UCSD-AML1 (cell line): ENCODE measurements around the gene ITCH.
"Not testable (repeated sequence)": the region's sequence is repeated elsewhere in the genome, so short reads cannot be mapped to it uniquely, and the experiment has no call there.

Source experiments
- DNase-seq: peaks from one replicate; lab custom pipeline; 2025; ENCODE audit not compliant: unreplicated experiment; lab: John Stamatoyannopoulos, UW

Gene ITCH

DNA sequence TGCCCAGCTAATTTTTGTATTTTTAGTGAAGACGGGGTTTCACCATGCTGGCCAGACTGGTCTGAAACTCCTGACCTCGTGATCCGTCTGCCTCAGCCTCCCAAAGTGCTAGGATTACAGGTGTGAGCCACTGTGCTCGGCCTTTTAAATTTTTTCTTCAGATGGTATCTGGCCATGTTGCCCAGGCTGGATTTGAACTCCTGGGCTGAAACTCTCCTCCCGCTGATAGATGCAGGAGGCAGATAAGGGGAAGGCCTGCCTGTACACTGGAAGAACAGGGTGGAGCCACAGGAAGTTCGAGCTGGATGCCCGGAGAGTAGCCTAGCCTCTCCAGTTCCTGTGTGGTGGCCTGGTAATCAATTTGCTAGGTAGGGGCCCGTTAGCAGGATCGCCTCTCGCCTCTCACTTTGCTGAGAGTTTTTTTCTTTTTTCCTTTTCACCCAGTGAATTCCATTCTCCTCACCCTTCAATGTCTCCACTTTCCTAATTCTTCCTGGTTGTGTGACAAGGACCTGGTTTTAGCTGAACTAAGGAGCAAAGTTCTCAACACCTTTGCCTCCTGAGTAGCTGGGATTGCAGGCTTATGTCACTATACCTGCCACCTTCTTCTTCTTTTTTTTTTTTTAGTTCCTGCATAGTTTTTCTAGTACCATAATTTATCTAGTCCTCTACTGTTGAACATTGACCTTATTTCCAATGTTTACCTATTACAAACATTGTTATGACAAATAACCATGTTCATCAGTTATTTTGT, 19.4 kb upstream of the ITCH start:
- DNase-seq, result no peak

DNA sequence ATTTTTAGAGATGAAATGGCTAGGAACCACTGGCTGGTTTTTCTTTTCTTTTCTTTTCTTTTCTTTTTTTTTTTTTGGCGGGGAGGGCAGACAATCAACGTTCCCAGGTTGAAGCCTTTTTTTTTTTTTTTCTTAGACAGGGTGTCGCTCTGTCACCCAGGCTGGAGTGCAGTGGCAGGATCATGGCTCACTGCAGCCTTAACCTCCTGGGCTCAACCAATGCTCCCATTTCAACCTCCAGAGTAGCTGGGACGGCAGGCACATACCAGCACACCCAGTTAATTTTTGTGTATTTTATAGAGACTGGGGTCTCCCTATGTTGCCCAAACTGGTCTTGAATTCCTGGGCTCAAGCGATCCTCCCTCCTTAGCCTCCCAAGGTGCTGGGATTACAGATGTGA, 18.8 kb upstream of the ITCH start:
- no peak for DNase-seq

DNA sequence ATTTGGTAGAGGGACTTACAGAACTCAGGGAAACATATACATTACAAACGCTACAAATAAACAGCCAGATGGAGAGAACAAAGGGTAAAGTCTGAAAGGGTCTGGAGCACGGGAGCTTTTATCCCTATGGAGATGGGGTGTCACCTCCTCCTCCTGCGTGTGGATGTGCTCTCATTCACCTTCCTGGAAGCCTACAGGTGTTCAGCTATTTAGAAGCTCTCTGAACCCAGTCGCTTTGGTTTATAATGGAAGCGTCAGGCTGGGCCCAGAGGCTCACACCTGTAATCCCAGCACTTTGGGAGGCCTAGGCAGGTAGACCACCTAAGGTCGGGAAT, 17.7 kb upstream of the ITCH start:
- DNase-seq, result no peak

DNA sequence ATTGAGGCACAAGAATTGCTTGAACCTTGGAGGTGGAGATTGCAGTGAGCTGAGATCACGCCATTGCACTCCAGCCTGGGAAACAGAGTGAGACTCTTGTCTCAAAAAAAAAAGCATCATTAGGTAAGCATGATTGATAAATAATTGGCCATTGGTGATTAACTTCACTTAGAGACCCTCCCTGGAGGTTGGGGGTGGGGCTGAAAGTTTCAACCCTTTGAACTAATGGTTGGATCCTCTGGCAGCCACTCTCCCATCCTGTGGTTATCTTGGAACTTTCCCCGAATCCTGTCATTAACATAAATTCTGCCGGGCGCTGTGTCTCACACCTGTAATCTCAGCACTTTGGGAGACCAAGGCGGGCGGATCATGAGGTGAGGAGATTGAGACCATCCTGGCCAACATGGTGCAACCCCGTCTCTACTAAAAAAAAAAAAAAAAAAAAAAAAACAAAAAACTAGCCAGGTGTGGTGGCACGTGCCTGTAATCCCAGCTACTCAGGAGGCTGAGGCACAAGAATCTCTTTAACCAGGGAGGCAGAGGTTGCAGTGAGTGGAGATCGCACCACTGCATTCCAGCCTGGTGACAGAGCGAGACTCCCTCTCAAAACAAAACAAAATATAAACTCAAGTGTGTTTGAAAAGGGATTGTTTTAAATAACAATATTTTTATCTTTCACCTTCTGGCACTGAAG, 17.1 kb upstream of the ITCH start:
- DNase-seq, result not testable (repeated sequence)

DNA sequence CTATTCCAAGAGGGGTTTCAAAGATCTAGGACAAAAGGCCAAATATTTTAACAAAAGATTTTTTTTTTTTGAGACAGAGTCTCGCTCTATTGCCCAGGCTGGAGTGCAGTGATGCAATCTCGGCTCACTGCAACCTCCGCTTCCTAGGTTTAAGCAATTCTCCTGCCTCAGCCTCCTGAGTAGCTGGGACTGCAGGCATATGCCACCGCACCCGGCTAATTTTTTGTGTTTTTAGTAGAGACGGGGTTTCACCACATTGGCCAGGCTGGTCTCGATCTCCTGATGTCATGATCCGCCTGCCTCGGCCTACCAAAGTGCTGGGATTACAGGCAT, 16.6 kb upstream of the ITCH start:
- DNase-seq, result not testable (repeated sequence)

DNA sequence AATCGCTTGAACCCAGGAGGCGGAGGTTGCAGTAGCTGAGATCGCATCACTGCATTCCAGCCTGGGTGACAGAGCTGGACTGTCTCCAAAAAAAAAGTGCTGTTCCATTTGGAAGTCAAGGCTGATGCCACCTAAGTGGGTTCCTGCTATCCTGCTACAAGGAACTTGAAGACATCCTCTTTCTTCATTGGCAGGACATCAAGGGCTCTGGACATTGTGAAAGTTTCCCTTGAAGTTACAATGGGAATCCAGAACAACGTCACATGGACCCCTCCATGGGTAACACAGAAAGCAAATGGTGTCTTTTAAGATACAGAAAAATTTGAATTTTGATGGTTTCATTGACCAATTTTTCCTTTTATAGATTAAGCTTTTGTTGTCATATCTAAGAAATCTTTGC, 15.5 kb upstream of the ITCH start:
- no peak for DNase-seq

DNA sequence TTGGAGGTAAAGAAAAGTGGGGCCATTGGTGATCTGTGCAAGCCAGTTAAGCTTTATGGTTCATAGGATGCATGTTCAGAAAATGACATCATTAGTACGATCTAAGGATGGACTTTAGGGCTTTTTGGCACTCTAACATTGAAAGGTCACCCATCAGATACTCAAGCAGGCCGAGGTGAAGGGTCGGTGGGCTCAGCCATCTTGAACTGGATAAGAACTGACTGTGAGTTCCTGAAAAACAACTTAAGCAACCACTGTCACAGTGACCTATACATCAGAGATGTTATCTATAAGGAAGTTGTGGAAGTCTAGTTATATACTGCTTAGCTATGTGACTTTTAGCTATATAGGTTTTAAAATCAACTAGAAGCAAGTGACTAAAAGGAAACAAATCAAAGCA, 13.0 kb upstream of the ITCH start:
- DNase-seq, result no peak

DNA sequence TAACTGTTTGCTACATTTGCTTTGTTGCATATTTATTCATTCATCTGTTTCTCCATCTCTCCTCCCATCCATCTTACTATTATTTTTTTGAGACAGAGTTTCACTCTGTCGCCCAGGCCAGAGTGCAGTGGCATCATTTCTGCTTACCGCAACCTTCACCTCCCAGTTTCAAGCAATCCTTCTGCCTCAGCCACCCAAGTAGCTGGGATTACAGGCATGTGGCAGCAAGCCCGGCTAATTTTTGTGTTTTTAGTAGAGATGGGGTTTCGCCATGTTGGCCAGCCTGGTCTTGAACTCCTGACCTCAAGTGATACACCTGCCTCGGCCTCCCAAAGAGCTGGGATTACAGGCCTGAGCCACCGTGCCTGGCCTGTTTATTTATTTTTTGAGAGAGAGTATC, 9.6 kb upstream of the ITCH start:
- DNase-seq, result not testable (repeated sequence)

DNA sequence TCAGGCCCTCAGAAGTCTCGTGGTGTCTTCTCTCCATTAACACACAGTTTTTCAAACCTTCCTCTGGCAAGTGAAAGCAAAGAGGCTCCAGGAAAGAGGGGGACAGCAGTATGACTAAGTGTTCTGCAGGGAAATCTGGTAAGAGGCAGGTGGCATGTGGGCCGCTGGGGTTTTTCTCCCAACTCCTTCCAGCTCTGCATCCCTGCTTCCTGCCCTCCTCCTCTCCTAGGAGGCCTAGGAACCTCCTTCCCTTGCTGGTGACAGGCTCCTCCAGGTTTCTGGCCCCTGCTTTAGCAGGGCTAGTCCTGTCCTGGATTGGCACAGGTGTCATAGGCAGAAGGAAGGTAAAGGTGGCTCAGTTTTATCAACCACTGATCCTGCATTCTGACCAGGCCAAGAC, 7.6 kb upstream of the ITCH start:
- no peak for DNase-seq

DNA sequence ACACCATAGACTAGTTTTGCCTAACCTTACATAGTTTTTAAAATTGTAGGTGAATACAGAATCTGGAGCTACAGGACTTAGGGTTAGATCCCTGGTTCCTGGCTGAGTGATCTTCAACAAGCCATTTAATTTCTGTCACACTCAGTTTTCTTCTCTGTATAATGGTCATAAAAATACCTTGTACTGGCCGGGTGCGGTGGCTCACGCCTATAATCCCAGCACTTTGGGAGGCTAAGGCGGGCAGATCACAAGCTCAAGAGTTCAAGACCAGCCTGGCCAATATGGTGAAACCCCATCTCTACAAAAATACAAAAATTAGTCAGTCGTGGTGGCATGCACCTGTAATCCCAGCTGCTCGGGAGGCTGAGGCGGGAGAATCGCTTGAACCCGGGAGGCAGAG, 3.3 kb upstream of the ITCH start:
- not testable (repeated sequence) for DNase-seq

DNA sequence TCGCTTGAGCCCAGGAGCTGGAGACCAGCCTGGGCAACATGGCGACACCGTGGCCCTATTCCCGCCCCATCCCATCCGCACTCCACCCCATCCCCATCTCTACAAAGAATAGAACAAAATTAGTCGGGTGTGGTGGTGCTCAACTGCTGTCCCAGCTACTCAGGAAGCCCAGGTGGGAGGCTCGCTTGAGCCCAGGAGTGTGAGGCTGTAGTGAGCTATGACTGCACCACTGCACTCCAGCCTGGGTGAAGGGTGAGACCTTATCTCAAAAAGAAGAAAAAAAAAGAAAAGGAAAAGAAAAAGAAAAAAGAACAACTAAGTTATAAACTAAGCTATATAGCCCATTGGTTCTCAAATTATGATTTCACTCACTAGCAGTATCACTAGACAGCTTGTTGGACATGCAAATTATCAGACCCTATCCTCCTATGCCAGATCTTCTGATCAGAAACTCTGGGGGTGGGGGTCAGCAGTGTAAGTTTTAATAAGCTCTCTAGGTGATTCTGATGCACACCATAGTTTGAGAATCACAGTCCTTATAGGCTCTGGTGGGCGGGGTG, 491 bp upstream of the ITCH start:
- DNase-seq, result no peak

DNA sequence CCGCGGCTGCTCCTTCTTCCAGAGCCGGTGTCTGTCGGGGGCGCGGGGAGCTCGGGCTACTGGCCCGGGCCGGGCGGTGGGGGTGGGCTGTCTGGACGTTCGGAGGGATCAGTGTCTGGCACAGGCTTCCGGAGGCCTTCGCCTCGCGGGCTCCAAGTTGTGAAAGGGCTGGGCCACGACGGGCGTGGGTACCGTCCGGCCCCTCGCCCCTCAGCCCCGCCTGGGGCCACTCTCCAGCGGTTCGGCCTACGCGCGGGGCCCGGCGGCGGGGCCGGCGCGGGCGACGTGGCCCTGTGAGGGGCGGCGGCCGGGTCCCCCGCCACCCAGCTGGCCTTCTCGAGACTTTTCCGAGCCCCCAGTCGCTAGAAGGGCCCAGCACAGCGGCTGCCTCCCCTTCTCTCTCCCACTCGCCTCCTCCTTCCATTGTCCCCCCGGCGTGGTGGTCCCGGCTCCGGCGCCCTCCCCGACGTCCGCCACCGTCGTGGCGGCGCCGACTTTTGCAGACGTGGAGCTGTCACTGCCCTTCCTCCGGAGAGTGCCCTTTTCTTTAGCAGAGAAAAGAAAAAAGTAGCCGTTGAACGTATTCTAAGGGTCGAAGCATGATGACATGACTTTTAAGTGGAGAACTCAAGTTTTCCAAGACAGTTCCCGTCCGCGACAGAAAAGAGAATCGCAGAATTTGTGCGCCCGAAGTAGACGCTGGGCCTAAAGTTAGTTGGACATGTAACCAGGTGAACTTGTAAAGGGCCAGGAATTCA, 571 bp downstream of the ITCH start:
- DNase-seq, result peak; percentile 45

DNA sequence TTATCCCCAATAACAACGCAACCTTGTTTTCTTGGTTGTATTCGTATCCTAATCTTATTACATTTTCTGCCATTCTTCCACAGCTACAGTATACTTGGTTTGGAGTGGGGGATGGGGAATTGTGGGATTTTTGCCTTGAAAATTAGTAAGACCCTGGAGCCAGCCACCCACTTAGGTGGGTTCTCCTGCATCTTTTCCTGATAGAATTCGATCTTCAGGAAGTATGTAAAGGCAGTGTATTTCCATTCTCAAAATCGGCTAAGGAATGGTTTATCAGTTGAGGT, 1.1 kb downstream of the ITCH start:
- no peak for DNase-seq

DNA sequence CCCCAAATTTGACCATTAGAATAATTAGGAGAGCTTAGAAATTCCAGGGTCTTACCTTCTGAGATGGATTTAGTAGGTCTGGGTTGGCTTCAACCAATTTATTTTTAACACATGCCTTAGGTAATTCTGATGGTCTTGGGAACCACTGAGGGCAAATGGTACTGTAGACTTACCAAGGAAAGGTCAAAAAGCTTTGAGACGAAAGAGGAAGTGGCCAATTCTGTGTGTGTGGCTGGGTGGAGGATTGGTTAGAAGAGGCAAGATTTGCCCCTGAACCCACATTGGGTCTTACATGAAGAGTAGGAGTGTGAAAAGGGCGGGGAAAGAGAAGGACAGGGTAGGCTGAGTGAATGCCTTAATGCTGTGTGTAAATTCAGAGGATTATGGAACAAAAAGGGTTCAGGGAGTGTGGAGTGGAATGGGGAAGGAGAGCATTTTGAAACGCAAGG, 2.7 kb downstream of the ITCH start:
- no peak for DNase-seq

DNA sequence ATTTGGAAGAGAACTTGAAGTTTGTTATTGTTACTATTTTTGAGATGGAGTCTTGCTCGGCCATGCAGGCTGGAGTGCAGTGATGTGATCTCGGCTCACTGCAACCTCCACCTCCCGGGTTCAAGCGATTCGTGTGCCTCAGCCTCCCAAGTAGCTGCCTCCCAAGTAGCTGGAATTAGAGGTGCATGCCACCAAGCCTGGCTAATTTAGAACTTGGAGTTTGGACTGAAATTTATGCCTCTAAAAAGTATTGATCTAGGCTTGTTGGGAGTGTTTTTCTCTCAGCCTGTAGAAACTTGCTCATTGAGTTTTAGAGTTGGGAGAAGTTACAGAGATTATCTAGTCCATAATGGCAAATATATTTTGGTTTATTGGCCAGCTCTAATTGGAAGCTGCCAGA, 4.1 kb downstream of the ITCH start:
- no peak for DNase-seq

DNA sequence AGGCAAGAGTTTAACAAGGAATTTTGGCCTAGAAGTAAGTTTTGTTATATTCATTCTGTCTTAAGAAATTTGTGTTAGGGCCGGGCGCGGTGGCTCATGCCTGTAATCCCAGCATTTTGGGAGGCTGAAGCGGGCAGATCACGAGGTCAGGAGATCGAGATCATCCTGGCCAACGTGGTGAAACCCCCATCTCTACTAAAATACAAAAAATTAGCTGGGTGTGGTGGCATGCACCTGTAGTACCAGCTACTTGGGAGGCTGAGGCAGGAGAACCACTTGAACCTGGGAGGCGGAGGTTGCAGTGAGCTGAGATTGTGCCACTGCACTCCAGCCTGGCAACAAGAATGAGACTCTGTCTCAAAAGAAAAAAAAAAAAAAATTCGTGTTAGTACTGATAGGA, 4.8 kb downstream of the ITCH start:
- DNase-seq, result not testable (repeated sequence)

DNA sequence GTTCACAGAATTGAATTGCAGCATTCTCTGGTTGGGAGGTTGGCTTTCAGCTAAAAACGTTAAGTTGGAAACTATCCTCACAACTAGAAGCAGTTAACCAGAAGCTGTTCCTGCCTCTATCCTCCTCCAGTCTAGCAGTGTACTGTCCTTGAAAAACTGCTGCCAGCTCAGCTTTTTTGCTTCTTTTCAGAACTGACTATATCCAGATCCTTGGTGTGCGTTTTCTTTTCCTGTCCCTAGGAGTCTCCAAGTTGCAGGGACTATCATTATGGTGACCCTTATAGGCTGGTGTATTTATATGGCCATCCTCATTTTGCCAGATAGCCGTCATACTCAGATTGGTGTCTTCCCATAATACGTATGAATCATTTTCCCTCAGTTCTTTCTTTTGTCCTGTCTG, 5.5 kb downstream of the ITCH start:
- DNase-seq, result no peak

DNA sequence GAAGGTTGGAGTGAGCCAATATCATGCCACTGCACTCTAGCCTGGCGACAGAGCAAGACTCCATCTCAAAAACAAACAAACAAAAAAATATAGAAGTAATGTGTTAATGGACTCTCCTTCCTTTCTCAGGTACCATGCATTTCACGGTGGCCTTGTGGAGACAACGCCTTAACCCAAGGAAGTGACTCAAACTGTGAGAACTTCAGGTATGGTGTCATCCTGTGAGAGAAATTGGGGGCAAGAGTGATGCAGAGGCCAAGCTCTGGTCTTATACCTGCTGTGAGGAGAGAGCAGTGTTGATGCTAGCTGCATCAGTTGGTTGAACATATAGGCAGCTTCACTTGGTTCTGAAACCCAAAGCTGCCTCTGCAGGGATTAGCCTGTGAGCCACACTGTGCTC, 6.2 kb downstream of the ITCH start:
- DNase-seq, result no peak

DNA sequence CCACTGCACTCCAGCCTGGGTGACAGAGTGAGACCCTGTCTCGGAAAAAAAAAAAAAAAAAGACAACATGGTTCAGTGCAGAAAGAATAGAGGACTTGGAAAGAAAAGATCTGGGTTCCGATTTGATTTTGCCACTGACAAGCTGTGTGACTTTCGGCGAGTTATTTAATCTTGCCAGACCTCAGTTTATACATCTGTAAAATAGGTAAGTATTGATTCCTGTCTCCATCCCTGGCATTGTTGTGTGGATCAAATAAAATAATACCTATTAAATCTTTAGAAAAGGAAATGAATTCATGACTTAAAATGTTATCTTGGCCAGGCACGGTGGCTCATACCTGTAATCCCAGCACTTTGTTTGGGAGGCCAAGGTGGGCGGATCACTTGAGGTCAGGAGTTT, 7.0 kb downstream of the ITCH start:
- DNase-seq, result no peak

DNA sequence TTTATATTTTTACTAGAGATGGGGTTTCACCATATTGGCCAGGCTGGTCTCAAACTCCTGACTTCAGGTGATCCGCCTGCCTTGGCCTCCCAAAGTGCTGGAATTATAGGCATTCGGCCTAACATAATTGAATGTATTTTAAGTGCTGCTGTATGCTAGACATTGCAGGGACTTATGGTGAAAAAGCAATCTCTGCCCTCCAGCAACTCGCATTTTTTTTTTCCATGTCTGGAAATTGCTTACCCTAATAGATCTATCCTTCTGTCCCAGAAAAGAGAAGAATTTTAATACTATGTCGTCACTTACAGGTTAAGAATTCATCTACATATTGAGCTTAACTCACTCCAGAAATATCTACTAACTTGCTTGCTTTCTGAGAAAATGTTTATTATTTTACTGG, 10.4 kb downstream of the ITCH start:
- DNase-seq, result no peak

DNA sequence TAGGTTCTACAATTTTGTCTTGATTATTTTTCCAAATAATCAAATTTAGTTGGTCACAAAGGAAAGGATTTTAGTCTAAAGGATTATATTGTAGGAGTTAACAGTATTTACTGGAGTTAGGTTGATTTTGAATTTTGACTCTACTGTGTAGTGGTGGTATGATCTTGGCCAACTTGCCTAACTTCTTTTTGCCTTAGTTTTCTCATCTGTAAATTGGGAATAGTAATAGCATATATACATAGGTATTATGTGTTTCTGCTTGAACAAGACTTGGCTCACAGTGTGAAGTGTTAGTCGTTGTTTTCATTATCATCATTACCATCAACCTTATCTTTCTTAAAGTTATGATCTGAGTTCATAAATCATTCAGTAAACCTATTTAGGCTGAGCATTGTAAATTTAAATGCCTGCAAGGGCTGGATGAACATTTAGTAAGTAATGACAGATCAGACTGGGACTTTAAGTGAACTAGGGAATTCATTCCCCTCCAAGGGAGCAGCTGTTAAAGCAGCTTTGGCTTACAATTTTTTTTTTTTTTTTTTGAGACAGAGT, 11.2 kb downstream of the ITCH start:
- no peak for DNase-seq

DNA sequence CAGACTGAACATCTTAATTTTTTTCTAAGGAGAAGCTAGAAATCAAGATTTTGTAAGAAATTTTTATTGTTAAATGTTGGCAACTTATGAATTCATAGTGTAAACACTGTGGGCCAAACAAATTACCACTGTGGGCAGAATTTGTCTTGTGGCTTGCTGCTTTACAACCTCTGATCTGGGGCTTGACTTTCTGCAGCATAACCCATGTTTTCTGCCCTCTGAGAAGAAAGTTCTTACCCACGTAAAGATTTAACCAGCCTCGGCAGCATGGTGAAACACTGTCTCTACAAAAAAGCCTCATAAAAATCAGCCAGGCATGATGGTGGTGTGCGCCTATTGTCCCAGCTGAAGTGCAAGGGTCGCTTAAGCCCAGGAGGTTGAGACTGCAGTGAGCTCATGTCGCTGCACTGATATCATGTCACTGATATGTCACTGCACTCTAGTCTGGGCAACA, 12.9 kb downstream of the ITCH start:
- no peak for DNase-seq
